SK-N-SH (cell line): ENCODE measurements around the gene ATP2C1. TPM values are rescaled to one million over a fixed set of nuclear protein-coding genes. Genes with fewer than 3 reads are reported as not detected.

Experiments used
- CTCF ChIA-PET: fragments of 300-600, 350-600 bp; formaldehyde crosslinking; extraction: SDS; loops from one replicate; lab custom pipeline; 2021; lab: Yijun Ruan, JAX
- POLR2A ChIA-PET: fragments of 350-600 bp; sonication (Branson Sonifier 250); formaldehyde crosslinking; extraction: SDS; loops from one replicate; lab custom pipeline; 2020; ENCODE audit warnings: antibody characterized with exemption, inconsistent platforms; lab: Yijun Ruan, JAX
- DNase-seq: peaks from one replicate; pipeline ENCODE4 v3.0.0; 2012
- H2AFZ ChIP-seq: fragments of 200-600 bp; sonication (generic); 2 replicates; pipeline ENCODE4 v1.8.1; 2016; ENCODE audit warnings: antibody characterized with exemption, mild to moderate bottlenecking, low read depth
- H3F3A ChIP-seq: fragments of 200-600 bp; sonication (generic); replicated peaks from 2 replicates; pipeline ENCODE3; 2016; ENCODE audit warnings: antibody characterized with exemption, mild to moderate bottlenecking; ENCODE audit not compliant: insufficient read depth
- H3K27ac ChIP-seq, 2 experiments: fragments of 200-500 bp in 1 of 2; fragments of 200-600 bp in 1 of 2; sonication (Bioruptor generic) in 1 of 2; sonication (generic), shearing (Covaris generic) in 1 of 2; 2 replicates each; pipeline versions ENCODE4 v1.5.1 to v1.6.1; 2014 to 2016; ENCODE audit warnings: low read depth in 2 of 2, inconsistent platforms in 1 of 2, low read length in 1 of 2, mild to moderate bottlenecking in 1 of 2, mixed read lengths in 1 of 2
- H3K27me3 ChIP-seq: fragments of 200-600 bp; sonication (generic), shearing (Covaris generic); 2 replicates; pipeline ENCODE4 v1.6.1; 2016; ENCODE audit warnings: mixed run types; ENCODE audit not compliant: insufficient read depth
- H3K36me3 ChIP-seq, 2 experiments: fragments of 200-500 bp in 1 of 2; fragments of 200-600 bp in 1 of 2; sonication (Bioruptor generic) in 1 of 2; sonication (generic) in 1 of 2; replicated peaks in 1 of 2; 2 replicates each; pipeline versions ENCODE3 to v1.5.1; 2014 to 2016; ENCODE audit warnings: low read length in 1 of 2, mild to moderate bottlenecking in 1 of 2; ENCODE audit not compliant: insufficient read depth in 2 of 2, control insufficient read depth in 1 of 2
- H3K4me1 ChIP-seq, 2 experiments: fragments of 200-500 bp in 1 of 2; fragments of 200-600 bp in 1 of 2; sonication (Bioruptor generic) in 1 of 2; sonication (generic), shearing (Covaris generic) in 1 of 2; 2 replicates each; pipeline versions ENCODE4 v1.5.1 to v1.6.1; 2014 to 2016; ENCODE audit warnings: low read depth in 1 of 2, low read length in 1 of 2, mixed run types in 1 of 2; ENCODE audit not compliant: insufficient read depth in 2 of 2, control insufficient read depth in 1 of 2
- H3K4me2 ChIP-seq: fragments of 200-600 bp; sonication (generic), shearing (Covaris generic); 2 replicates; pipeline ENCODE4 v1.6.1; 2017; ENCODE audit warnings: mixed run types
- H3K4me3 ChIP-seq, 2 experiments: fragments of 200-500 bp in 1 of 2; fragments of 200-600 bp in 1 of 2; sonication (Bioruptor generic) in 1 of 2; sonication (generic), shearing (Covaris generic) in 1 of 2; 2 replicates each; pipeline versions ENCODE4 v1.5.1 to v1.8.1; 2014 to 2016; ENCODE audit warnings: low read depth in 2 of 2, inconsistent platforms in 1 of 2, low read length in 1 of 2, mild to moderate bottlenecking in 1 of 2, mixed read lengths in 1 of 2, moderate library complexity in 1 of 2
- H3K79me2 ChIP-seq: fragments of 200-600 bp; sonication (generic); 2 replicates; pipeline ENCODE4 v1.8.1; 2017; ENCODE audit warnings: mild to moderate bottlenecking; ENCODE audit not compliant: insufficient read depth
- H3K9ac ChIP-seq: fragments of 200-600 bp; sonication (generic); 2 replicates; pipeline ENCODE4 v1.6.1; 2017; ENCODE audit warnings: mixed run types
- H3K9me2 ChIP-seq: fragments of 200-600 bp; sonication (generic); 2 replicates; pipeline ENCODE4 v1.6.1; 2017; ENCODE audit warnings: mixed run types
- H3K9me3 ChIP-seq: fragments of 200-600 bp; sonication (generic); 2 replicates; pipeline ENCODE4 v1.6.1; 2017; ENCODE audit warnings: mixed run types, mild to moderate bottlenecking, moderate library complexity
- H4K20me1 ChIP-seq: fragments of 200-600 bp; sonication (generic); 2 replicates; pipeline ENCODE4 v1.6.1; 2017; ENCODE audit warnings: mild to moderate bottlenecking, mixed run types; ENCODE audit not compliant: insufficient read depth
- EZH2phosphoT487 ChIP-seq: fragments of 200-600 bp; sonication (generic); IDR thresholded peaks from 2 replicates; pipeline ENCODE4 v1.6.1; 2017; ENCODE audit warnings: low read depth, mixed run types, mild to moderate bottlenecking, antibody characterized with exemption, moderate library complexity, borderline replicate concordance
- FOSL2 ChIP-seq: IDR thresholded peaks from 2 replicates; pipeline ENCODE4 v1.4.0; 2012; ENCODE audit warnings: low read depth, mild to moderate bottlenecking, moderate library complexity, borderline replicate concordance
- GATA2 ChIP-seq: sonication (generic); formaldehyde crosslinking; IDR thresholded peaks from 2 replicates; pipeline ENCODE4 v1.5.0; 2020; ENCODE audit warnings: mild to moderate bottlenecking, missing genetic modification reagents
- MEF2A ChIP-seq: IDR thresholded peaks from 2 replicates; pipeline ENCODE4 v1.4.0; 2012; ENCODE audit warnings: low read depth, borderline replicate concordance
- MXI1 ChIP-seq: IDR thresholded peaks from 2 replicates; pipeline ENCODE4 v1.6.1; 2012; ENCODE audit warnings: mild to moderate bottlenecking, low read depth, low read length, improper control_type of control experiment
- RFX5 ChIP-seq: IDR thresholded peaks from 2 replicates; pipeline ENCODE4 v1.6.1; 2012; ENCODE audit warnings: mild to moderate bottlenecking, improper control_type of control experiment, low read length
- SIN3A ChIP-seq: IDR thresholded peaks from 2 replicates; pipeline ENCODE4 v1.6.1; 2012; ENCODE audit warnings: low read depth, mild to moderate bottlenecking, low read length, moderate library complexity, borderline replicate concordance
- TAF1 ChIP-seq: IDR thresholded peaks from 2 replicates; pipeline ENCODE4 v1.6.1; 2012; ENCODE audit warnings: low read depth, mild to moderate bottlenecking, low read length, moderate library complexity, borderline replicate concordance
- WGBS: methylation state at CpG from one replicate; pipeline ENCODE4 v1.1.6; 2017; ENCODE audit warnings: low lambda C conversion rate; 5-methylcytosine and 5-hydroxymethylcytosine counted together
- polyA plus RNA-seq, 3 experiments: library from polyadenylated mRNA; depleted of rRNA; stranded (reverse); fragments of >200 nt; gene quantifications; 2 replicates each; pipeline ENCODE4 v1.2.3, GENCODE V29; 2012
- TF ChIP-seq, protein P1 (sequence below): fragments of 150-350 bp; IDR thresholded peaks from 2 replicates; pipeline ENCODE4 v1.6.1; 2017; ENCODE audit warnings: antibody characterized with exemption, low read length, low read depth, borderline replicate concordance
- TF ChIP-seq, protein P2 (sequence below): IDR thresholded peaks from 2 replicates; pipeline ENCODE4 v1.4.0; 2012; ENCODE audit warnings: low read depth
- TF ChIP-seq, protein P3 (sequence below): IDR thresholded peaks from 2 replicates; pipeline ENCODE4 v1.6.1; 2012; ENCODE audit warnings: mild to moderate bottlenecking, low read depth, low read length, moderate library complexity

The ATP2C1 gene
- polyA plus RNA-seq, 1 of the 3 experiments (the other 2 are of a cell fraction), result 35.6 TPM

DNA sequence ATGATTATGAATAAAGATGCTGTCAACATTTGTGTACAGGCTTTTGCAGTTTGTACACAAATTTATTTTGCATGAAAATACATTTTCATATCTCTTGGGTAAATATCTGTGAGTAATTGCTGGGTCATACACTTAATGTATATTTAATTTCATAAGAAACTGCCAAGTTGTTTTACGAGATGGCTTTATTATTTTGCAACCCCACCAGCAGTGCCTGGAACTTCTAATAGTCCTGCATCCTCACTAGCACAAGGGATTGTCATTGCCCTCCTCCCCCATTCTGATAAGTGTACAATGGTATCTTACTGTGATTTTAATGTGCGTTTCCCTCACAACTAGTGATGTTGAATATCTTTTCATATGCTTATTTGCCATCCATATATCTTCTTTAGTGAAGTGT lies 87.6 kb downstream of the ATP2C1 start (continued):
- TF ChIP-seq SIN3A (no peak), GATA2 (no peak), EZH2phosphoT487 (no peak)

DNA sequence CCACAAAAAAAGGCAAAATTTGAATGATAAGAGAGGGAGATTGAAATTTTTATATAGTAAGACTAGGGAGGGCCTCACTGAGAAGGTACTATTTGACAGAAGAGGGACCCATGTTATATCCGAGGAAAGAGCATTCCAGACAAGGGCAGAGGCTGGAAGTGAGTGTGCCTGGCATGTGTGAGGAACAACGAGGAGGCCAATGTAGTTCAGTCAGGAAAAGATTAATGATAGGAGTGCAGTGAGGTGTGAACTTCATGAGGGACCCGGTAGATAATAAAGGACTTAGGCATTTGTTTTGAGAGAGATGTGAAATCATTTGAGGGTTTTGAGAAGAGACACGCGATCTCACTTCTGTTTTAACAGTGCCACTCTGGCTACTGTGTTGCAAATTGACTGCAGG lies 96.4 kb downstream of the ATP2C1 start:
- POLR2A ChIA-PET, result no interaction called here
- 72% methylated on average over 5 of the region's 5 CpGs for WGBS
- TF ChIP-seq MEF2A, result no peak
- no peak for TF ChIP-seq FOSL2
- TF ChIP-seq, protein P1, sequence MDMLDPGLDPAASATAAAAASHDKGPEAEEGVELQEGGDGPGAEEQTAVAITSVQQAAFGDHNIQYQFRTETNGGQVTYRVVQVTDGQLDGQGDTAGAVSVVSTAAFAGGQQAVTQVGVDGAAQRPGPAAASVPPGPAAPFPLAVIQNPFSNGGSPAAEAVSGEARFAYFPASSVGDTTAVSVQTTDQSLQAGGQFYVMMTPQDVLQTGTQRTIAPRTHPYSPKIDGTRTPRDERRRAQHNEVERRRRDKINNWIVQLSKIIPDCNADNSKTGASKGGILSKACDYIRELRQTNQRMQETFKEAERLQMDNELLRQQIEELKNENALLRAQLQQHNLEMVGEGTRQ, result no peak
- TF ChIP-seq, protein P2, sequence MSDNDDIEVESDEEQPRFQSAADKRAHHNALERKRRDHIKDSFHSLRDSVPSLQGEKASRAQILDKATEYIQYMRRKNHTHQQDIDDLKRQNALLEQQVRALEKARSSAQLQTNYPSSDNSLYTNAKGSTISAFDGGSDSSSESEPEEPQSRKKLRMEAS, result no peak
- TF ChIP-seq, protein P3, sequence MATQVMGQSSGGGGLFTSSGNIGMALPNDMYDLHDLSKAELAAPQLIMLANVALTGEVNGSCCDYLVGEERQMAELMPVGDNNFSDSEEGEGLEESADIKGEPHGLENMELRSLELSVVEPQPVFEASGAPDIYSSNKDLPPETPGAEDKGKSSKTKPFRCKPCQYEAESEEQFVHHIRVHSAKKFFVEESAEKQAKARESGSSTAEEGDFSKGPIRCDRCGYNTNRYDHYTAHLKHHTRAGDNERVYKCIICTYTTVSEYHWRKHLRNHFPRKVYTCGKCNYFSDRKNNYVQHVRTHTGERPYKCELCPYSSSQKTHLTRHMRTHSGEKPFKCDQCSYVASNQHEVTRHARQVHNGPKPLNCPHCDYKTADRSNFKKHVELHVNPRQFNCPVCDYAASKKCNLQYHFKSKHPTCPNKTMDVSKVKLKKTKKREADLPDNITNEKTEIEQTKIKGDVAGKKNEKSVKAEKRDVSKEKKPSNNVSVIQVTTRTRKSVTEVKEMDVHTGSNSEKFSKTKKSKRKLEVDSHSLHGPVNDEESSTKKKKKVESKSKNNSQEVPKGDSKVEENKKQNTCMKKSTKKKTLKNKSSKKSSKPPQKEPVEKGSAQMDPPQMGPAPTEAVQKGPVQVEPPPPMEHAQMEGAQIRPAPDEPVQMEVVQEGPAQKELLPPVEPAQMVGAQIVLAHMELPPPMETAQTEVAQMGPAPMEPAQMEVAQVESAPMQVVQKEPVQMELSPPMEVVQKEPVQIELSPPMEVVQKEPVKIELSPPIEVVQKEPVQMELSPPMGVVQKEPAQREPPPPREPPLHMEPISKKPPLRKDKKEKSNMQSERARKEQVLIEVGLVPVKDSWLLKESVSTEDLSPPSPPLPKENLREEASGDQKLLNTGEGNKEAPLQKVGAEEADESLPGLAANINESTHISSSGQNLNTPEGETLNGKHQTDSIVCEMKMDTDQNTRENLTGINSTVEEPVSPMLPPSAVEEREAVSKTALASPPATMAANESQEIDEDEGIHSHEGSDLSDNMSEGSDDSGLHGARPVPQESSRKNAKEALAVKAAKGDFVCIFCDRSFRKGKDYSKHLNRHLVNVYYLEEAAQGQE, result no peak
- TF ChIP-seq RFX5, result no peak
- TF ChIP-seq MXI1, result no peak
- no peak for TF ChIP-seq TAF1

More for the DNA sequence above, 96.4 kb downstream of the ATP2C1 start:
- Histone ChIP-seq H2AFZ (no peak overlapping the region), H4K20me1 (no peaks in the 10 kb centered on the region), H3K9me2 (no peaks in the 10 kb centered on the region), H3K27me3 (no peaks in the 10 kb centered on the region), H3K4me3 (no peak overlapping the region), H3K9ac (no peak overlapping the region), H3K27ac (no peak overlapping the region), H3K4me2 (no peak overlapping the region), H3K36me3 (peaks cover 10 to 25% of the 10 kb centered on the region in 2 experiments), H3F3A (no peaks in the 10 kb centered on the region), H3K79me2 (no peaks in the 10 kb centered on the region; the same call in 1 of the 2 replicates), H3K4me1 (no peaks in the 10 kb centered on the region), H3K9me3 (no peaks in the 10 kb centered on the region)
- DNase-seq, result no peak
- CTCF ChIA-PET, result no interaction called here
